GM21723 (cell line): ENCODE results near the gene PAX5.

Experiments used
- ATAC-seq: cut with Tn5 transposase; IDR thresholded peaks from one replicate; pipeline ENCODE4 v1.9.1; 2021; ENCODE audit warnings: mild to moderate bottlenecking, moderate library complexity; ENCODE audit not compliant: unreplicated experiment

PAX5 gene

DNA sequence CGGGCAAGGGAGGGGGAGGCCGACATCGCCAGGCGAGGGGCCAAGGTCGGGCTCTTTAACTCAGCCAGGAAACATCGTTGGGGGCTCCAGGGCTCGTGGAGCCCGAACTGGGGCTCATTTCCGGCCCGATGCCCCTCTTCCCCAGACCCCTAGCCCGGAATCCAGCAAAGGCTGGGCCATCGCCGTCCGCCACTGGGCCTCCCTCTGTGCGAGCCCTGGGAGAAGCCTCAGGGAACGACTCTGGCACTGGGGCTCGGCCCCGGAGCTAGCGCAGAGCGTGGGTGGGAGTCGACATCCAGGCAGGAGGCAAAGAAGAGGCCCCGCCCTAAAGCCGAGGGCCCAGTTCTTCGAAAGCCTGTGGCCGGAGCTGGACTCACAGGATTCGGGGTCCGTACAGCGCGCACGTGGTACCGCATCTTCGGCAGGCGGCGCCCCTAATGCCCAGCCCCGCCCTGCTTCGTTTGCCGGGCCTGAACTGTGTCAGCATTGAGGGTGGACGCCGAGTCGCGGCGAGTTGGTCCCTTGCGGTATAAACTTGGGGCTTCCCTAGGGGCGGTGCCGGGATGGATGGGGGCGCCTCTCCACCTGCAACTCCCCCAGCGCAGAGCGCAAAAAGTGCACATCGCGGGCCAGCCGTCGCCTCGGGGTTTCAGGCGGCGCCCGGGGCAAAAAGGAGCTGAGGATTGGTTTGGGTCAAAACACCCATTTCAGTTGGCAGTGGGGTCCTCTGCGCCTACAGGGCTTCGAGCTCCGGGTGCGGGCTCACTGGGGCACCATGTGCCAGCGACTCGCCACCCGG is 3.6 kb upstream of the PAX5 start:
- ATAC-seq: no peak

DNA sequence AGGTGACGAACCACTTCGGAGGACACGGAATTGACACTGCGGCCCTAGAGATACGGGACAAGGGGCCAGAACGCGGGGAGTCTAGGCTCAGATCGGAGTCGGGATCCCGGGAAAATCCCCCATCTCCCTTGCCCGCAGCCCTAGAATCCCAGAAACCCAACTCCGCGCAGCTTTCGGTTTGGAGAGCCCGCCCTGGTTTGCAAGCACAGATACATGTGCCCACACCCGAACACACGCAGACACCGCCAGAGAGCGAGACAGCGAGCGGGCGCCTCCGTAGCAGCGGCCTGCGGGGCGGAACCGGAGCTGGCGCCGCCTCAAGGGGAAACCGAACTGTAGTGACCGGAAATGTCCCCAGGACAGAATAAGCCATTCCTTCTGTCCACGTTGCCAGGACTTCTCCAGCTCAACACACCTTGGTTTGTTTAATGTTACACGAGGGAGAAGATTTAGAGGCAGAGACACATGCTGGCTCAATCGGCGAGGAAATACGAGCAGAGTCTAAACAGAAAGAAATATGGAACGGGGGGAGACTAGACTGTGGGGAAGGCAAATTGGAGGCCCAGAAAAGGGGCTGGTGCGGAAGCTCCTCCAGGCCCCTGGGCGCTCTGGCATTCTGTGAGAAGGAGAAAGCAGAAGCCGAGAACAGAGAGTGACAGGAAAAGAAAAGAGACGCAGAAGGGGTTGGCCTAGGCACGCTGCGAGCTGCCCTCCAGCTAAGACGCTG is 2.9 kb upstream of the PAX5 start:
- peak; percentile 29 for ATAC-seq

DNA sequence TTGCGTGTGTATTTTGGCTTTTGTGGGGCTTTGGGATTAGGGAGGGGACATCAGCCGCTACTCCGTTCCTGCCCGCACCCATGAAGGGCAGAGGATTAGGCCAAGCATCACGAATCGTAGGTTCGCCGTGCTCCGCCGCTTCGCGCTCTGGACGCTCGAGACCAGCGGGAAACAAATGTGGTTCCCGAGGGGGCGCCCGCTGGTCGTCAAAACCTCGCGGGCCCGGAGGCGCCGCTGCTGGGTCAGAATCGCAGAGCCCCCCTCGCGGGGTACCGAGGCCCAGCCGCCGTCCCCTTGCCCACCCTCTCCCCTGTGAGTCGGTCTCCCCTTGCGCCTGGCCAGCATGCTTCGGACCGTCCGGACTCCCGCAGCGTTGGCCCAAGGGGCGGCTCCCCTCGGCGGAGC is 2.3 kb upstream of the PAX5 start:
- ATAC-seq: peak; percentile 6

DNA sequence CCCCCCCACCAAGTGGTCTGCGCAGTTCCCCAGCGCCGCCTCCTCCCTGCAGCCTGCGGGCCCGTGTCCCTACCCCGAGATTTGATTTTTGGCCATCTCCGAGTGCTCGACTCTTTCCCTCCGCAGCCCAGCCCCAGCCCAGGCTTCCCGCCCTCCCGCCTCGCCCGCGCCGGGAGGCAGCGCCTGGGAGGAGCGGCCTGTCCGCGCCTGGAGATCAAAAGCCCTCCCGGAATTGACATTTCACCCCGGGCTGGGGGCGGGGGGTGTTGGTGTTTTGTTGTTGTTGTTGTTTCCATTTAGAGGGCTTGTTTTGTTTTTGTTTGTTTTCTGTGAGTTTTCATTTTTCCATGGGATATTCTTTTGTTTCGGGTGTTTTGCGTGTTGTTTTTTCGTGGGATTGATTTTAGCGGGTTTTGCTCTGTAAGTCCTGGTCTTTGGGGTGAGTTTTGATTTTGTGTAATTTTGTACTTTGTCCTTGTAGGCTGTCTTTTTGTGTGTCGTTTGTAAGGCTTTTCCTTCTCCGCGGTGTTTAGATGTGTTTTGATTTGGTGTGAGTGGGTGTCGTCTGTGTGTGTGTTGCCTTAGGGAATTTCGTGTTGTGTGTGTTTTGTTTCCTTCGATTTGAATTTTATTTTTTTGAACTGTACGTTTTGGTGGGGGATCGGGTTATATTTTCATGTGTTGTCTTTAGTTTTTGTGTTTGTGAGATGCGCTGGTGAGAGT is 1.7 kb upstream of the PAX5 start:
- ATAC-seq: no peak

DNA sequence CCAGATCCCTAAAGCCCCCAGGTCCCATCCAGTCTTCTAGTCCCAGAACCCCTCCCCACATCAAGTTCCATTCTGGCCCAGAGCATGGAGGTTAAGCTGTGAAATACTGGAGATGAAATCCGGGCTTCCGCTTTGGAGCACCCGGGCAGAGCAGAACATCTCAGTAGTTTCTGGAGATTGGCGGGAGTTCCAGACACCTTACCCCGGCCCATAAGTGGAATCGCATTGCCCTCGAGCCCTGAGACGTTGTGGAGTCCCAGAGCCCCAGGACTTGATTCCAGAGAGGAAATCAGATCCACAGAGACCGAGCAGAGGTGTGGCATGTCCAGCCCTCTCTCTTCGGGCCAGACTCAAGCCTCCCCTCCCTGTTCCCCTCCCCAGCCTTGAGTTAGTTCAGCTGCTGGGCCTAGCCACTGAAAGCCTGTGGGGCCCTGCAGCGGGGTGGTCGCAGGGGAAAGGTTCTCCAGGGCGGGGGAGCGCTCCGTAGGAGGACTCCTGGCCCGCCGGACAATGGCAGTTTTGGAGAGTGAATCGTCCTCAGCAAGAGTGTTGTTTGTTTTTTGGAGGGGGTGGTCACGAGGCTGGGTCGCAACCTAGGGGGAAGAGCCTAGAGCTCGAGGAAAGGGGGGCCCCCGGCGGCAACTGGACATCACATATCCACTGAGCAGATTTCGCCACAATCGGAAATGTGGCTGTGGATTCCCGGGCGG is 1.0 kb upstream of the PAX5 start:
- ATAC-seq: no peak

DNA sequence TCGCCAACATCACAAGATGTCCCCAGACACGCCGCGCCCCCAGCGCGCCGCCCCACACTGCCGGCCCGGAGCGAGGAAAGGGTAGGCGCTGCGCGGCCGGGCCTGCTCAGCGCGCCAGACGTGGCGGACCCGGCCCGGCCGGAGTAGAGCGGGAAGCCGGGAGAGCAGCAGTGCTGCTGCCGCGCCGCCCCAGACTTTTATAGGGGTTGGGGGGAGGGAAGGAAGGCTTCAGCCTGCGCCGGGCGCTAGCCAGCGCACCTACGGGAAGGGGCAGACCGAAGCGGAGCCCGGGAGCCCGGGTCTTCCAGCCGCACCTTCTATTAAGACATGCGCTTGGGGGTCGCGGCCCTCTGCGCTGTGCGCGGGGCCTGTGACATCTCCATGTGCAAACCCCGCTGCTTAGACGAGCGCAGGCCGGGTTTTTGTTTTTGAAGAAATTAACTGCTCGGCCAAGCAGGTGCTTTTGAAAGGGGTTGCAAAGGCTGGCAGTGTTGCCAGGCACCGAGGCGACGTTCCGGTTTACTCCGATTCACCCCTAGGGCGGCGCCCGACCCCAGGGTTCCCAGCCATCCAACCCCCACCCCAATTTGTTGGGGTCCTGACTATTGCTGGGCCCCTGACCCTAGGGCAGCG is 353 bp upstream of the PAX5 start:
- ATAC-seq: no peak

DNA sequence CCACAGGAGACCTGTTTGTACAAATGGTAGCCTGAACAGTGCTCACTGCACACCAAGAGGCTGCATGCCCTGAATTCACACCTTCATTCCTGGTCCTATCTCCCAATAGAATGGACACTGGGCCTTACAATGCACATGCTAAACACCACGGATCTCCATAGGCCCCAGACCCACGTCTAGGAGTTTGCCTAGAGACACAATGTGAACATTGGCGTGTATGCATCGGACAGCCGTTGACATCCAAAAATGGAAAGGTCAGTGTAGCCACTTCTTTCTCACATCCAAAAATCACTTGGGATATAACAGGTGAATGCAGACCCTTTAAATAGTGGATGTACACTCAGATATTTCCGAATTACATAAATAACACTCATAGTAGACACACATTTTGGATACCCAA is 927 bp downstream of the PAX5 start:
- ATAC-seq: no peak

DNA sequence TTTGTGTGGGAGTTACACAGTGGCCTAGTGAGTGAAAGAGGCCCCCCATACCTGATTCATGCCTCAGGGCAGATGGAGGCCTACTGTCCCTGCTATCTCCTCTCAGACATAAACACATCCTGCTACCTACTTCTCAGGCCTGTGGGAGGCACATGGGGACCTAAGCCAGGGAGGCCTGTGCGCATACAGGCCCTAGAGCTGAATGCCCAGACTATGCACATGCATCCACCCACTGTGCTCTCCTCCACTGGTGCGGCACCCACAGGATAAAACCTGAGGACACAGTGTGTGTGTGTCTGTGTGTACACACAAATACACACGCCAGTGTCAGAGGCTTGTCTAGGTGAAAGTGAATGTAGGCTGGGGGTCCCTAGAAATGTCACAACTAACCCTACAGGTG is 1.4 kb downstream of the PAX5 start:
- ATAC-seq: no peak

DNA sequence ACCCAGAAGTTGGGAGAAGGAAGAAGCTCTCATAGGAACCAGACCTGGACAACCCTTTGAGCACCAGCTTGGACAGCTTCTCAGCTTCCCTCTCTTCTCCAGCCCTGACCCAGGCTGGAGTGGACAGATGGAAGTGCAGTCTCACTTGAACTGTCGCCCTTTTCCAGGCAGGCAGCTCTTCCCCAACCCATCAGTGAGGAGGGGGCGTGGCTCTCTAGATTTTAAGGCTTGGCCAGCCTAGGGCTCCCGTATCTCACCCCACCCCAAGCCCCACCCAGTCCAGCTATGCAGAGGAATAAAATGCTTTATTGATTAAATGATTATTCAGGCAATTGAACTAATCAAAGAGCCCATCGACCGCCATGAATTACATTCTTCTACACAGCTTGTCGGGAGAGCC is 2.2 kb downstream of the PAX5 start:
- no peak for ATAC-seq

DNA sequence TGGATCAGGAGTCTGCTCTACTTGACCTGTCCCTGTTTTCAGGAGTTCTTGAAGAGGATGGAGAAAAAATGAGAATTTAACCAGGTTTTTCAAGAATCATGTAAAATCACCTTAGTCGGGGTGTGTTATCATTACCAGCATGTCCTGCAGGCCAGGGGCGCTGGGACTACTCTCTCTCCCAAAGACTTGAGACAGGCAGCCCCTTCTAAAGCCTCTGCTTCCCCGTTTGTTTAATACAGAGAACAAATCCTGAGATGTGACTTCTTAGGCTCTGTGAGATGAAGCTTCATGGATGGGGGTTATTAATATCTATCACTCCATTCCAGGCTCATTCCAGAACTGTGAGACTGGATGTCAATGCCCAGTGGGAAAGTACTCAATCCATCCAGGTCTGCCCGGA is 3.0 kb downstream of the PAX5 start:
- ATAC-seq: no peak

DNA sequence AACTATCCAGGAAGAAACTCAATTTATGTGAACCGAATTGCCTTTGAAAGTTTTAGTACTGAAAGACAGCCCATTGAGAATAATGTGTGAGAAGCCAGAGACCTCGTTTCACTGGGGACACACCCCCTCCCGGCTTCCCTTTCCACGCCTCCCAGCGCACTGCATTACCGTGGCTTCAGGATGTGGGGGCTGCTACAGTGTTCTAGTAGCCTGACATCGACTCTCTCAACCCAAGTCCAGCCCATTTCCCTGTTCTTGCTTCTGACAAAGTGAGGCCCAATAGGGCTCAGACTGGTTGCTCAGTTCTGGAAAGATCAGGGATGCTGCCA is 3.5 kb downstream of the PAX5 start:
- peak; percentile 13 for ATAC-seq

DNA sequence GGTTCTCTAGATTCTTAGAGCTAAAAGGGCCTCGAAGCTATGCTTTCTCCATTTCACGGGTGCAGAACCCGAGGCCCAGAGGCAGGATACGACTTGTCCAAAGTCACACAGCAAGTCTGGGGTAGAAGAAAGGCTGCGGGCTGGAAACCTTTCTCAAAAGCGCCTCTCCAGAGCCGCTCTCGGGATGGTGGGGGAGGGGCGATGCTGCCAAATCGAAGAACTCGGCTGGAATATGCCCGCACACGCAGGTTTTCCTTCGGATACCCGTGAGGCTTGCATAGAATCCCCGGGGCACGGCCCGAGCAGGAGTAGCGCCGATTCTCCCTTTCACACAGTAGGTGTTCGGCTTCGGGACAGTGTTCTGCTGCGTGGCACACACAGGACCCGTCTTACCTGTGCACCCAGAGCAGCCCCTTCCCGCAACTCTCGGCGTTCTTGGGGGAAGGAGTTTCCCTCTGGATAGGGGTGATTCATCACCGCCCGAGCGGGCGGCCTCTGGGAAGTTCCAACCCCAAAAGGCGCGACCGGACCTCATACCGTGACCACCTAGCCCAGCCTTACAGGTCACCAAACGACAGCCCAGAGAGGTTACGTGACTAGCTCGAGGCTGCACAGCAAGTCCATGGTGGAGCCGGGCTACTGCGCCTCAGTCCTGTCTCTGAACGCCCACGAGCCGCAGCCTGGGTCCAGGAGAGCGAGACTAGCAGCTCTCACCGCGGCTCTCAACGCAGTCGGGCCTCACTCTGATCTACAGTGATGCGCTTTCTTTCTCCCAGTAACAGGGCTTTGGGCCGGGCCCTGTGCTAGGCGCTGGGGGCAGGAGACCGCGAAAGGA is 4.1 kb downstream of the PAX5 start:
- no peak for ATAC-seq

DNA sequence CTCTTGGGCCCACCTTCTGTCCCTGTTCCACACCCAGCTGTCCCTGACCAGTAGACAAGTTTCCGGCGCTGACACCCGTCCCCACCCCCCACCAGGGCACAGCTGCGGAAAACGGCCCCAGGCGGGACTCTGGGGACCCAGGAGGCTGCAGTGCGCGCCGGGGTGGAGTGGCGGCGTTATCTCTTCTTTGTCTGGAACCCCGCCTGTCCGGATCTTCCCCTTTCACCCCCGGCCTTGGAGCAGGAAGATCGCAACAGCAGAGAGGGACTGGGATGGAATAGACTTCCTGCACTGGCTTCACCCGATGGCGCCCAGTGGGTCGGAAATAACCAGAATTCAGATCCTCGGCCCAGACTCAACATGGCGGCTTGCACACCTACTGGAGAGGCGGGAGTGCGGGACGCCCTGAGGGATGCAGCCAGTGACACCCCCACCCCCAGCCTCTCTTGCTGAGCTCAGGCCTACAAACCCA is 4.7 kb downstream of the PAX5 start:
- no peak for ATAC-seq

DNA sequence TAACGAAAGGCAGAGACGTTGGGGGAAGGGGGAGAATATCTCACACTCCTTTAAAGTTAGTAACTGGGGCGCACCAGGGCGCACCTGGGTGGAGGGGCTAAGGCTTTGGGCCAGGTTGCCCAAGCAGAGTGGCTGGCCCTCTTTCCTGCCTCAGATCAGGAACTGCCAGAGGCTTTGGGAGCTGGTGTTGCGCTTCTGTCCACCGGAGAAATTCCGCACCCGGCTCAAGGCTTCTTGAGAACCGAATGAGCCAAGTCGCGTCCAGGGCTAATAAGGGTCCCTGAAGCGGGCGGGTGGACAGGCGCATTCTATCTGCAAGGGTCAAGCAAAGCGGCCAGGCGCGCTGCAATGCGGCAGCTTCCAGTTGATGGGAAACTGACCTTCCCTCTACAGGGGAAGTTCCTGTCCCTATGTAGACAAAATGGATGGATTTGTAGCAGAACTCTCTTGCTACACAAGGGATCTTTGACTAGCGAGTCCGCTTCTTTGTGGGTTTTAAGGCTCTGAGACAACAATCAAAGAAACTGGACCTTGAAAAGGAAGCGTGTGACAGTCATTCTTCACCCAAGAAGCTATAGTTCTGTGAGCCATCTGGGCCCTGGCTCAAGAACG is 5.5 kb downstream of the PAX5 start:
- no peak for ATAC-seq

DNA sequence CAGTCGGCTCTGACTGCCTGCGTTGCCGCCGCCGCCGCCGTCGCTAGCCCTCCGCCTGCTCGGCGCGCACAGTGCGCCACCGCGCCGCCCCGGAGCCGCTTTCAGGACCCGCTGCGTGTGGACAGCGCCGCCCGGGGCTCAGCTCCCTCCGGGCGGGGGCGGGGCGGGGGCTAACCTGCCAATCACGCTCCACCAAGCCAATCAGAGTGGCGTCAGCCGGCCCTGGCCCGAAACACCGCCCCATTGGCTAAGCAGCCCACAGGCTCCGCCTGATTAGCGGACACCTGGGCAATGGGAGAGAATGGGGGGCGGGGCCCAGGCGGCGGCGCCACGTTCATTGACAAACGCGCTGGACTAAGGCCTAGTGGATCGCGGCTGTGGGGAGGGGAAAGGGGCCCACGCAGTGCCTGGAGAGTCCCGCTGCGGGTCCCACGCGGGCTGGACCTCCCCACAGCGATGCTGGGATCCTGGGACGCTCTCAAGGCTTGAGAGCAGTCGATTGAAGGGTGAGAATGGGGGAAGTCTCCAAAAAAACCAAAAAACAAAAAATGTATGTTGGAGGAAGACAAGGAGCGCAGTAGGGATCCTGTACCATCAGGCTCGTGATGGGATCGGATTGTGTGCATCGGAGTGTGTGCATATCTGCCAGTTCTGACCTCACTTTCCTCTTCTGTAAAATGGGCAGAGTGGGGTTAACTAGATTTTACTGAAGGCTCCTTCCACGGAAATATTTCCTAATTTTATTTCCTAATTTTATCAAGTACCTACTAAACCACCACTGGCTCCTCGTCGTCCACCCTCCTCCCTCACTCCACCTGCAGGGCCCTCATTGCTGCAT is 6.3 kb downstream of the PAX5 start:
- ATAC-seq: peak; percentile 63

DNA sequence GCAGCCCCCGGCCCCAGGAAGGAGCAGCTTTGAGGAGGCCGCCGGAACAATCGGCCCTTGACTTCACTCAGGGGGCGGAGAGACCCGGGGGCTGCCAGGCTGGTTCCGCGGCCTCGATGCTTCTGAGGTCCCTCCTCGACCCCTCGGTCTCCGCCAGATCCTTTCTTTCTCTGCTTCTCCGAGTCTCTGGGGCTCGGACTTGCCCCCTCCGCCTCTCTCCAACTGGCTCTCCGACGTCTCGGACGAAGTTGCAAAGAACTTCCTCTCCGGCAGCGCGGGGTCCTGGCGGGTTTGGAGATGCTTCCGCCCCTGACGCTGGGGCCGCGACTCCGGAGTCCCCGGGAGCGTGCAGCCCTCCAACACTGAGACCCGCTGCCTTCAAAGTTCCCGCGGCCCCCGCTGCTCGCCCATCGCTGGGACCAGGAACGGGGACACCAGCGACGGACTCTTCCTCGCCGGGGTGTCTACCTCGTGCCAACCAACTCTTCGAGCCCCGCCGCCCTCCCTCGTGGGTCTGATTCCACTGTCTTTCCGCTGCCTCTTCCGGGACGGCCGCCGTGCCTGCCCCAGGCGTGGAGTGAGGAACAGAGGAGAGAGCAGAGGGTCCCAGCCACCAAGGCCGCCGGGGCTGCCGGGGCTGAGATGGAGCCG is 7.0 kb downstream of the PAX5 start:
- no peak for ATAC-seq

DNA sequence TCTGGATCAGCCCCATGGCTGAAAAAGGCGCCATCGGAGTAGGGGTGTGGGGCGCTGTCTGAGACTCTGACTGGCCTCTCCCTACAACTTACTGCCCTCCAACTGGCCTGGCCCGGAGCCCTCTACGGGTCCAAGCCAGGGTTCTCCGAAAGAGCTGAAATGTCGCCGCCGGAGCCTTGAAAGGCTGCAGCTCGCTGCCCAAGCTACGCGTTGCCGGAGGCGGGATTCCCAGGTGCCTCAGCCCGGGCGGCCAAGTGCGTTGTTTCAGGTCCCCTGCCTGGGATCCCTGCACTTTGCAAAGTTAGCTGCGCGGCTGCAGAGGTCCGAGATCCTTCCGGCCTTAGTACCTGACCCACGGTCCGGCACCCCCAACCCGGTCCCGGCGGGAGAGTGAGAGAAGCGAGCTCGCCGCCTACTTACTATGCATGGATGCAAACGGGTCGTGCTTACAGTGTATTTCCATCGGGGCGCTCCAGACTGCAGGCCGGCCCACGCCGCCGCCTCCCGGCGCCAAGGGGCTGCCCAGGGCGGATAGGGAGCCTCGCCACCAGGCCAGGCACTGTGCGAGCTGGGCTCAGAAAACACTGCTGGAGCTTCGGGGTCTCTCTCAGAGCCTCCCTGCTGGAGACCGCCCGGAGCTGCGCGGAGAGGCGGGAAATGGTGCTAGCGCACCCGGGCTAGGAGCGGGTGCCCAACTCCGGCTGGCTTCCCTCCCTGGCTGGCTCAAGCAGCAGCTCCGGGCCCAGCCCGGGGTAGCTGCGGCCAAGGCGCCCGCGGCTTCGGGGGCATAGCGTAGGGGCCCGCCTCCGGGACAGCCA is 7.7 kb downstream of the PAX5 start:
- no peak for ATAC-seq
